ENCODE measurements around the gene PRR23E.

DNA sequence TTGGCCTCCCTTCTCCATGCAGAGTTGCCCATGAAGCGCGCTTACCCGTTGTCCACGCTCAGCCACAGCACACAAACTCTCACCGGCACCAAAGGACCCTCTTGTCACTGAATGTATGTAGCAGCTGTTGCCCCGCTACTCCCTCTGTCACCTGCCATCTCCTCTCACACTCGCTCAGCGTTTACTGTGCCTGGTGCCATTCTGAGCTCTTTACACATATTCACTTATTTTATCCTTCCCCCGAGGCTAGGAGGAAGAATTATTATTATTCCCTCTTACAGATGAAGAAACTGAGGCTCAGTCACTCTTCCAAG, 41.7 kb upstream of the PRR23E start:
- TF ChIP-seq EP300 (IDR thresholded peaks at IDR 0.05; ENCODE audit: borderline replicate concordance in 1 of 2, low read depth in 1 of 2, low read length in 1 of 2): no peak
- TF ChIP-seq, protein P1, sequence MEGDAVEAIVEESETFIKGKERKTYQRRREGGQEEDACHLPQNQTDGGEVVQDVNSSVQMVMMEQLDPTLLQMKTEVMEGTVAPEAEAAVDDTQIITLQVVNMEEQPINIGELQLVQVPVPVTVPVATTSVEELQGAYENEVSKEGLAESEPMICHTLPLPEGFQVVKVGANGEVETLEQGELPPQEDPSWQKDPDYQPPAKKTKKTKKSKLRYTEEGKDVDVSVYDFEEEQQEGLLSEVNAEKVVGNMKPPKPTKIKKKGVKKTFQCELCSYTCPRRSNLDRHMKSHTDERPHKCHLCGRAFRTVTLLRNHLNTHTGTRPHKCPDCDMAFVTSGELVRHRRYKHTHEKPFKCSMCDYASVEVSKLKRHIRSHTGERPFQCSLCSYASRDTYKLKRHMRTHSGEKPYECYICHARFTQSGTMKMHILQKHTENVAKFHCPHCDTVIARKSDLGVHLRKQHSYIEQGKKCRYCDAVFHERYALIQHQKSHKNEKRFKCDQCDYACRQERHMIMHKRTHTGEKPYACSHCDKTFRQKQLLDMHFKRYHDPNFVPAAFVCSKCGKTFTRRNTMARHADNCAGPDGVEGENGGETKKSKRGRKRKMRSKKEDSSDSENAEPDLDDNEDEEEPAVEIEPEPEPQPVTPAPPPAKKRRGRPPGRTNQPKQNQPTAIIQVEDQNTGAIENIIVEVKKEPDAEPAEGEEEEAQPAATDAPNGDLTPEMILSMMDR (IDR thresholded peaks at IDR 0.05): no peak
- TF ChIP-seq, protein P2, sequence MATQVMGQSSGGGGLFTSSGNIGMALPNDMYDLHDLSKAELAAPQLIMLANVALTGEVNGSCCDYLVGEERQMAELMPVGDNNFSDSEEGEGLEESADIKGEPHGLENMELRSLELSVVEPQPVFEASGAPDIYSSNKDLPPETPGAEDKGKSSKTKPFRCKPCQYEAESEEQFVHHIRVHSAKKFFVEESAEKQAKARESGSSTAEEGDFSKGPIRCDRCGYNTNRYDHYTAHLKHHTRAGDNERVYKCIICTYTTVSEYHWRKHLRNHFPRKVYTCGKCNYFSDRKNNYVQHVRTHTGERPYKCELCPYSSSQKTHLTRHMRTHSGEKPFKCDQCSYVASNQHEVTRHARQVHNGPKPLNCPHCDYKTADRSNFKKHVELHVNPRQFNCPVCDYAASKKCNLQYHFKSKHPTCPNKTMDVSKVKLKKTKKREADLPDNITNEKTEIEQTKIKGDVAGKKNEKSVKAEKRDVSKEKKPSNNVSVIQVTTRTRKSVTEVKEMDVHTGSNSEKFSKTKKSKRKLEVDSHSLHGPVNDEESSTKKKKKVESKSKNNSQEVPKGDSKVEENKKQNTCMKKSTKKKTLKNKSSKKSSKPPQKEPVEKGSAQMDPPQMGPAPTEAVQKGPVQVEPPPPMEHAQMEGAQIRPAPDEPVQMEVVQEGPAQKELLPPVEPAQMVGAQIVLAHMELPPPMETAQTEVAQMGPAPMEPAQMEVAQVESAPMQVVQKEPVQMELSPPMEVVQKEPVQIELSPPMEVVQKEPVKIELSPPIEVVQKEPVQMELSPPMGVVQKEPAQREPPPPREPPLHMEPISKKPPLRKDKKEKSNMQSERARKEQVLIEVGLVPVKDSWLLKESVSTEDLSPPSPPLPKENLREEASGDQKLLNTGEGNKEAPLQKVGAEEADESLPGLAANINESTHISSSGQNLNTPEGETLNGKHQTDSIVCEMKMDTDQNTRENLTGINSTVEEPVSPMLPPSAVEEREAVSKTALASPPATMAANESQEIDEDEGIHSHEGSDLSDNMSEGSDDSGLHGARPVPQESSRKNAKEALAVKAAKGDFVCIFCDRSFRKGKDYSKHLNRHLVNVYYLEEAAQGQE (IDR thresholded peaks at IDR 0.05; ENCODE audit: low read depth, low read length): no peak
- TF ChIP-seq POLR2AphosphoS5 (IDR thresholded peaks at IDR 0.05; ENCODE audit: low read depth, low read length): no peak
- TF ChIP-seq CHD2 (IDR thresholded peaks at IDR 0.05; ENCODE audit: low read length, partially characterized antibody): no peak
- TF ChIP-seq JUND (IDR thresholded peaks at IDR 0.05): no peak

All from SK-N-SH (cell line).